Astrocyte (in vitro differentiated cells and primary cell): ENCODE results near the gene PHEX.

Source experiments
- CTCF ChIP-seq: IDR thresholded peaks from 2 replicates; pipeline ENCODE4 v1.5.1; 2011; ENCODE audit warnings: low read depth, mild to moderate bottlenecking, inconsistent platforms, low read length, moderate library complexity; ENCODE audit not compliant: insufficient read depth
- EZH2 ChIP-seq: IDR thresholded peaks from 2 replicates; pipeline ENCODE4 v1.6.1; 2012; ENCODE audit warnings: mild to moderate bottlenecking, low read length, inconsistent platforms; ENCODE audit not compliant: insufficient read depth

GRCh38 chrX:22184096-22184495 is 152.0 kb downstream of the PHEX start:
- no peak for TF ChIP-seq EZH2
- TF ChIP-seq CTCF, result no peak
